ACHN (cell line): Measurements from ENCODE around the gene A4GNT.
"Not testable (repeated sequence)": the region's sequence is repeated elsewhere in the genome, so short reads cannot be mapped to it uniquely, and the experiment has no call there.

Experiments used
- DNase-seq: peaks from one replicate; pipeline ENCODE4 v3.0.0-alpha.2; 2015
- in situ Hi-C: cut with HindIII; loops from 2 replicates; pipeline ENCODE4 v1.10.0; 2017; ENCODE audit warnings: low sequenced_read_pairs, low pct_ligation_motif_present, low pct_unique_long_range_greater_than_20kb

Gene A4GNT

DNA sequence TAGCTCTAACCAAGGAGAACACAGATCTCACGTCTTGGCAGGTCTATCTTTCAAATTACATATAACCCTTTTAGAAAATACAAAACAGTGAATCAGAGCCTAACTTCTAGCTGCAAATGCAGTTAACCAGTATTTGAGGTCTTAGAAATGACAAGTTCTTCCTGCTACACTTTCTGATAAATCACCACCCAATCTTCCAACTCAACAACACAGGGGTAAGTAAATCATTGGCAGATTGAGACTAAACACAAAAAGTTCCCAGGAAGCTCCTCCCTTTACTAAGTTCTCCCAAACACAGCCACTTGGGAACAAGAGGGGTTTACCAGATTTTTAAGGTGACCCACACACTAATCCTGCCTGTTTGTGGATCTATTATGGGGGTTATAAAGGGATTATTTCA lies at the start of gene A4GNT:
TSS of gene A4GNT (minus strand) at position 152 of the 400 bp plus-strand sequence. CDS start 1,134 bp downstream, outside the sequence.
- in situ Hi-C loops = no loop called here
- peak; percentile 3 for DNase-seq

- peak; percentile 45 for DNase-seq
Observed at GRCh38 chr3:138180375-138181029, 48.3 kb upstream of the A4GNT start.

DNA sequence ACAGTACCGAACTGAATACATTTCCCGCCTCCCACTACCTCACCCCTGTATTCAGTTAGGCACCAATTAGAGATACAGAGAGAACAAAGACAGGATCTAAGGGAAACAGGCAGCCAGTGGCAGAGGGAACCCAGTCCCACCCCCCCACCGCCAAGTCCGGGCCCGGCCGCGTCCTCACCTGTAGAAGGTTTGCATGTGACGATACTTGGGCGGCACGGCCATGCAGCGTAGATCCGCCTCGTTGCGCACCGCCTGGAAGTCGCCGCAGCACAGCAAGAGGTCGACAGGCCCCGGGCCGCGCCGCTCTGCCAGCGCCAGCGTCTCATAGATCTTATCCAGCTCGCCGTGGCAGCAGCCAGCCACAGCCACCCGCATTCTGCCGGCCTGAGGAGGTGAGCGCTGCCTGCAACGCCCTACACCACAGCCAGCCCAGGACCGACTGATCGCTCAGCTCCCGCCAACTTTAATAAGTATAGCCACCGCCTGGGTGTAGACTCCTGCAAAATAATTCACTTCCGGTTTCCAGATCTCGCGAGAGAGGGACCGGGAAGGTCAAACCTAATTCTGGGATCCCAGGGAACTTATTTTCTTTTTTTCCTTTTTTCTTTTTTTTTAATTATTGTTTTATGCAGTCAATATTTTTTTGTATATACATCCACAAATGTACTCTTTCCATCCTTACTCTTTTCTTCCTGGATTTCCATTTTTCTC lies 42.4 kb upstream of the A4GNT start, which contains the start of gene DBR1:
TSS of gene DBR1 (minus strand) at position 501 of the 711 bp plus-strand sequence. CDS start at position 375, 126 bp downstream.
- in situ Hi-C loops = no loop called here
- DNase-seq = peak; percentile 83

More at GRCh38 chr3:138180375-138181029, 48.3 kb upstream of the A4GNT start:
- in situ Hi-C loops = no loop called here

- in situ Hi-C loops = no loop called here
- no peak for DNase-seq
Observed at GRCh38 chr3:138173769-138174420, 41.7 kb upstream of the A4GNT start.

GRCh38 chr3:138172625-138173024 lies 40.4 kb upstream of the A4GNT start:
- no peak for DNase-seq
- in situ Hi-C loops = no loop called here

DNA sequence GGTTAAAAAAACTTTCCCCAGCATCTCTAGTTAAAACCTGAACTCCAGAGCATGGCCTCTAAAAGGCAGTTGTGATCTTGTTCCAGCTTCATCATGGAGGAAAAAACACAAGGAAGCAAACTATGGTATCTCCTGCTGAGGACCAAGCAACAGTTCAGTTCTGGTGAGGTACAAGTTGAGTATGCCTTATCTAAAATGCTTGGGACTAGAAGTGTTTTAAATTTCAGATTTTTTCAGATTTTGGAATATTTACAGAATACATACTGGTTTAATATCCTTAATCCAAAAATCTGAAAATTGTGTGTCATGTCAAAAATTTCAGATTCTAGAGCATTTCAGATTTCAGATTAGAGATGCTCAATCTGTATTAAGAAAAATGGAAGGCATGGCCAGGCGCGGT lies 32.9 kb upstream of the A4GNT start:
- no peak for DNase-seq
- in situ Hi-C loops = no loop called here

DNA sequence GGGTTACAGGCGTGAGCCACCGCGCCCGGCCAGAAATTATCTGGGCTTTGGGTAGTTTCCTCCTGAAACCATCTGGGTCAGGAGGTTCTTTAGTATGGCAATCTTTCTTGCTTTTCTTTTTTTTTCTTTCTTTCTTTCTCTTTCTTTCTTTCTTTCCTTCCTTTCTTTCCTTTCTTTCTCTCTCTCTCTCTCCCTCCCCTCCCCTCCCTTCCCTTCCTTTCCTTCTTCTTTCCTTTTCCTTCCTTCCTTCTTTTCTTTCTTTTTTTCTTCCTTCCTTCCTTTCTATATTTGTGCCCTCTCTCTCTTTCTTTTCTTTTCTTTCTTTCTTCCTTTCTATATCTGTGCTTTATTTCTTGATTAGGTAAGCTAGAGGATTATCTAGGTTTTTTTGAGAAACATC lies 25.6 kb upstream of the A4GNT start:
- in situ Hi-C loops = no loop called here
- DNase-seq = no peak

- in situ Hi-C loops = no loop called here
- no peak for DNase-seq
Observed at GRCh38 chr3:138154534-138154933, 22.3 kb upstream of the A4GNT start.

DNA sequence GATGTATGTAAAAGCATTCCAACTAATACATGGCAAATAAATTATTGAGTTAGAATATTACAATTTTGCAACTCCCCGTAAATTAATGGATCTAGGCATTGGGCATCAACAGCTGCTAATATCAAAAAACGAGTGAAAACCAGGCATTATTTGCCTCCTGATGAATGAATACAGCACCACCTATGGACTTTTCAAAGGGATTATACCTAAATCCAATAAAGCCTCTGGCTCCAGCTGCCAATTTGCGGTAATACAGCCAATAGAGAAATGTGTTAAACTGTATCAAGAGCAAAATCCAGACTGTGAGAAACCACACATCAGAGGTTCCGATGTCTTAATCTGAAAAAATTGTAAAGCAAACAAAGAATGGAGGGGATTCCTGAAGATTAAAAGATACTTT lies 16.3 kb upstream of the A4GNT start:
- in situ Hi-C loops = no loop called here
- DNase-seq = no peak

DNA sequence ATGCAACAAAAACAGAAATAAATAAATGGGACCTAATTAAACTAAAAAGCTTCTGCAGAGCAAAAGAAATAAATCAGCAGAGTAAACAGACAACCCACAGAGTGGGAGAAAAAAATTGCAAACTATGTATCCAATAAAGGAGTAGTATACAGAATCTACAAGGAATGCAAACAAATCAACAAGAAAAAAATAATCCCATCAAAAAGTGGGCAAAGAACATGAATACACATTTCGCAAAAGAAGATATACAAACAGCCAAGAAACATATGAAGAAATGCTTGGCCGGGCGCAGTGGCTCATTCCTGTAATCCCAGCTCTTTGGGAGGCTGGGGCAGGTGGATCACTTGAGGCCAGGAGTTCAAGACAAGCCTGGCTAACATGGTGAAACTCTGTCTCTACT lies 10.0 kb upstream of the A4GNT start:
- in situ Hi-C loops, DNase-seq: not testable (repeated sequence)

DNA sequence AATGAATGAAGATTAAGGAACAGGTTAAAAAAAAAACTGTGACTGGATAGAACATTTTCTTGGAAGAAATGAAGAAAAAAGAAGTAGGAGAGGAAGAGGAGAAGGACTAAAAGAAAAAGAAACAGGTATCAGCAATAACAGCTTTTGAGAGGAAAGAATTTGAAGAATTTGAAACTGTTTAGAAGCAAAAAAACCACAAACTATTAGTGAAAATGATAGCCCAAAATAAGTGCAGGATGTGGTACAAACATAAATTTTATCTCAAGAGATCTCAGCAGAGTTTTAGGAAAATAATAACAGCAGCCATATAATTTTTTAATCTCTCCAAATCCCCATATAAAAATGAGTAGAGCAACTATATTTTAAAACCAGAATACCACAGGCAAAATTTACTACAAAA lies 8.8 kb upstream of the A4GNT start:
- in situ Hi-C loops = no loop called here
- no peak for DNase-seq

DNA sequence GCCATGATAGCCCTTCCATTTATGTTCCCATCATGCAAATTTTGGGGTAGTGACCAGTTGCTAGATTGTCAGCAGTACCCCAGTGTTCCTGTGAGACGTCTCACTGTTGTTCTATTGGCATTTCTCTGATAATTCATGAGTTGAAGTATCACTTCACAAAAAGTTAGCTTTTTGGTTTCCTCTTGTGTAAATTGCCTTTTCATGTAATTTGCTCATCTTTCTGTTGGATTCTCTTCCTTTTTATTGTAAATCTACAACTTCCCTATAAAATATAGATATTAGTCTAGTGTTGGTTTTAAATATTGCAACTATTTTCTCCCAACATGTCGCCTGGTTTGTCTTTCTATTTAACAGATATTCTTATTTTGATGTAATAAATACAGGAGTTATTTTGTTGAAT lies 7.5 kb upstream of the A4GNT start:
- in situ Hi-C loops = no loop called here
- no peak for DNase-seq

- DNase-seq = no peak
- in situ Hi-C loops = no loop called here
Observed at GRCh38 chr3:138137861-138138260, 5.7 kb upstream of the A4GNT start.

DNA sequence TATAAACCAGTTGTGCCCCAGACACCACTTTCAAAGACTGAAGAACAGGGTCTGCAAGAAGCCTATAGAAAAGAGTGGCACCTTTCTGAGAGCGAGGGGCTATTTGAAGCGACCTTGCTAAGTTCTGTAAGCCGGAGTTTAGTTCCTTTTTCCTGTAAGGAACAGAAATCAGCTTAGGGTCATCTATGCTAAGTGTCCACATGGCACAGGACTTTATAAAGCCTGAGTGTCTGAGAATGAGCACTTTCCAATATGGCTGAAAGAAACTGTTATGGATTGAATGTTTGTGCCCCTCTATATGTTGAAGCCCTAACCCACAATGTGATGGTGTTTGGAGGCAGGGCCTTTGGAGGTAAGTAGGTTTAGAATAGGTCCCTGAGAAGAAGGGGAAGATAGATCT lies 4.0 kb upstream of the A4GNT start:
- no peak for DNase-seq
- in situ Hi-C loops = no loop called here

- DNase-seq = no peak
- in situ Hi-C loops = no loop called here
Observed at GRCh38 chr3:138135833-138136194, 3.6 kb upstream of the A4GNT start.

GRCh38 chr3:138135146-138135832 lies 3.1 kb upstream of the A4GNT start:
- in situ Hi-C loops = no loop called here
- DNase-seq = no peak

- DNase-seq = no peak
- in situ Hi-C loops = no loop called here
Observed at GRCh38 chr3:138127636-138128365, 4.4 kb downstream of the A4GNT start.

GRCh38 chr3:138125548-138126221 lies 6.5 kb downstream of the A4GNT start:
- DNase-seq = no peak
- in situ Hi-C loops = no loop called here
